Pancreas (tissue), 10 donors: Measurements from ENCODE around the gene TNFSF8. TPM values are rescaled to one million over a fixed set of nuclear protein-coding genes. Genes with fewer than 3 reads are reported as not detected.

Experiments
- ATAC-seq, 4 donors: fragments of 200-7000 bp; cut with Tn5 transposase; one replicate each; pipeline versions ENCODE4 v1.8.0 to v1.9.1; 2020; ENCODE audit warnings: mild to moderate bottlenecking in 4 of 4, moderate library complexity in 4 of 4
- DNase-seq, 6 donors: peaks; one replicate each; pipeline ENCODE4 v3.0.0-alpha.2; 2020
- FAIRE-seq: peaks from 2 replicates; lab custom pipeline; 2012; peaks lifted over from hg19 to GRCh38; lab: Jason Lieb, UNC
- H3K27ac ChIP-seq, 4 donors: fragments of 200-600 bp; sonication (generic); 1 replicate in 3 of 4; 2 replicates in 1 of 4; pipeline versions ENCODE4 v1.5.0 to v1.8.0; 2020
- H3K27me3 ChIP-seq, 4 donors: fragments of 200-600 bp; one replicate each; pipeline ENCODE4 v1.8.0; 2021
- H3K36me3 ChIP-seq, 3 donors: fragments of 200-600 bp; sonication (generic) in 1 of 3; one replicate each; pipeline versions ENCODE4 v1.5.0 to v1.8.0; 2020 to 2021
- H3K4me1 ChIP-seq, 3 donors: fragments of 200-600 bp; one replicate each; pipeline ENCODE4 v1.8.0; 2021
- H3K4me3 ChIP-seq, 4 donors: fragments of 200-600 bp; sonication (generic) in 2 of 4; one replicate each; pipeline versions ENCODE4 v1.5.0 to v1.8.0; 2020 to 2021
- H3K9me3 ChIP-seq, 4 donors: fragments of 200-600 bp; one replicate each; pipeline ENCODE4 v1.8.0; 2021
- WGBS, 2 donors: extraction: QIAGEN DNeasy Blood & Tissue Kit; methylation state at CpG; one replicate each; pipeline ENCODE4 v1.1.7; 2013; 5-methylcytosine and 5-hydroxymethylcytosine counted together
- intact Hi-C, 3 donors: fragments of 100-400 bp; cut with DNase I; formaldehyde crosslinking; loops; one replicate each; pipeline versions ENCODE4 v1.11.1 to v1.14.2; 2022
- polyA plus RNA-seq, 2 donors: library from polyadenylated mRNA; stranded (reverse); fragments of 200-250 nt; gene quantifications; one replicate each; pipeline ENCODE4 v1.2.3, GENCODE V29; 2013
- total RNA-seq, 6 donors: library from RNA; stranded (reverse); fragmentation: NEBNext Ultra II Directional in 4 of 6; extraction: Animal tissue kit (Norgen Biotek cat#: 25700) in 4 of 6; gene quantifications; one replicate each; pipeline versions ENCODE4 v1.2.1 to v1.2.4, GENCODE V29; 2021 to 2023
- TF ChIP-seq, protein P1 (sequence below), 4 donors: fragments of 200-600 bp; sonication (generic) in 3 of 4; IDR thresholded peaks; one replicate each; pipeline versions ENCODE4 v1.5.0 to v1.8.0; 2021; ENCODE audit warnings: antibody characterized with exemption in 4 of 4
- donor health status: healthy with polysubstance abuse.
- donor health status: DM: no; HTN: no; CAD: no; lungs with moderate emphysema.
- donor health status: DM: no; HTN: no; CAD: no.
- donor health status: control.
- donor health status: control.
- donor health status: Bipolar disorder and iron deficiency.
- donor health status: DM: yes; HTN: yes; CAD: no.
- donor health status: DM: no; HTN: no; CAD: no.
- donor health status: DM: no; HTN: no; CAD: no.
- donor health status: DM: yes; HTN: yes; CAD: no.

TNFSF8 gene
- total and polyA plus RNA-seq, 8 donors = 0.05 to 1.0 (median 0.31) TPM

DNA sequence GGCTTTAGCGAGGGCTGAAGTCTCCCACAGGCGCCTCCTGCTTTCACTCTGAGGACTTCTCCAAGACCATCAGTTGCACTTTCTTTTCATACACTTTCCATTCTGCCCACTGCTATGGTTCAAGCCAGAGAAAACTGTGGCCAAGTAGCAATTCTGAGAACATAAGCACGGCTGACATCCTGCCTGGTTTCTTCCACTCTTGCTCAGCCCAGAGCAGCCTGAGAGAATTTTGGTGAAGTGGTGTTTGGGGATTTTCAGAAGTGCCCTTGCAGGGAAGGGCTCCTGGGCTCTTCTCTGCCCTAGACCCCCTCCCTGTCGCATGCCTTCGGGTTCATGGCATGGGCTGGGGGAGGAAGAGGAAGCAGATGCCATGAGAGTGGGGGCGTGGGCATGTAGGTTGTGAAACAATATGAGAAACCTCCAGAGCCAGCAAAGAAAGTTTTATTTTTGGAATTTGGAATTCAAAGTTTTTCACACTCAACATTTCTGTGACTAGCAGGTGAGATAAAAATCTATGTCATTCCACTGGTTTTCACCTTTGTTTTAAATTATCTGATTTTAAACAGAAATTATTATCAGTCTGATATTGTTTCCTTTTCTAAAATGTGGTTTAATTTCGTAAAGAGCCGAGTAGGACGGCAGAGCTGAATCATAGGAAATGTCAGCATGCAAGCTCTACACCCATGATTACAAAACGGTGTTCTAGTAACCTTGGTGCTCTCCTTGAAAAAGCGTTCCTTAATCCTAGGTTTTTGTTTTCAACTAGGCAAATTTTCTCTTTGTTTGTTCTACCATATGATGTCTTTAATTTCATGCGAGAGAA, 27.8 kb upstream of the TNFSF8 start:
- no peak for FAIRE-seq
- TF ChIP-seq, protein P1, sequence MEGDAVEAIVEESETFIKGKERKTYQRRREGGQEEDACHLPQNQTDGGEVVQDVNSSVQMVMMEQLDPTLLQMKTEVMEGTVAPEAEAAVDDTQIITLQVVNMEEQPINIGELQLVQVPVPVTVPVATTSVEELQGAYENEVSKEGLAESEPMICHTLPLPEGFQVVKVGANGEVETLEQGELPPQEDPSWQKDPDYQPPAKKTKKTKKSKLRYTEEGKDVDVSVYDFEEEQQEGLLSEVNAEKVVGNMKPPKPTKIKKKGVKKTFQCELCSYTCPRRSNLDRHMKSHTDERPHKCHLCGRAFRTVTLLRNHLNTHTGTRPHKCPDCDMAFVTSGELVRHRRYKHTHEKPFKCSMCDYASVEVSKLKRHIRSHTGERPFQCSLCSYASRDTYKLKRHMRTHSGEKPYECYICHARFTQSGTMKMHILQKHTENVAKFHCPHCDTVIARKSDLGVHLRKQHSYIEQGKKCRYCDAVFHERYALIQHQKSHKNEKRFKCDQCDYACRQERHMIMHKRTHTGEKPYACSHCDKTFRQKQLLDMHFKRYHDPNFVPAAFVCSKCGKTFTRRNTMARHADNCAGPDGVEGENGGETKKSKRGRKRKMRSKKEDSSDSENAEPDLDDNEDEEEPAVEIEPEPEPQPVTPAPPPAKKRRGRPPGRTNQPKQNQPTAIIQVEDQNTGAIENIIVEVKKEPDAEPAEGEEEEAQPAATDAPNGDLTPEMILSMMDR (IDR thresholded peaks at IDR 0.05) = no peak
- no peak overlapping the region for H3K4me3 ChIP-seq
- no peak overlapping the region for H3K27ac ChIP-seq
- intact Hi-C loops = no loop called here
- H3K9me3 ChIP-seq = no peaks in the 10 kb centered on the region
- no peaks in the 10 kb centered on the region for H3K36me3 ChIP-seq
- DNase-seq = peak in 1 of 6 donors; percentile 36
- no peaks in the 10 kb centered on the region for H3K27me3 ChIP-seq
- ATAC-seq = peak in 2 of 4 donors; percentile 71 to 81
- 68 to 72% methylated on average over 12 of the region's 12 CpGs for WGBS, 2 donors
- no peaks in the 10 kb centered on the region for H3K4me1 ChIP-seq

DNA sequence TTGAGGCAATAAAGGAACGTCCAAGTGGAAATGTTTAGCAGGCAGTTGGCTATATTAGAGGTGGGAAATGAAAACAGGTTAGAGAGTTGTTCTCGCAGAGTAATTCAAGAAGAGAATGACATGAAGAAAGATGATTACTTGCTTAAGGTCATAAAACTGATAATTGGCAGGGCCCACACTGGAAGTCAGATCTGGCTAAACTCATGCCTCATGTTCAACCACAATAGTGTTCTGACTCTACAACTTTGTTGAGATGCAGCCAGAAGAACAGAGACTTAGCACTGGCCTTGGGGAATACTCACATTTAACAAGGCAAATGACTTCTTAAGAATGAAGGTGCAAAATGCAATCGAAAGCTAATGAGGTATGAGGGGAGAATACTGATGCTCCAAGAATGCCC, 27.2 kb upstream of the TNFSF8 start:
- ATAC-seq (no peak), DNase-seq (no peak), FAIRE-seq (no peak)
- no peaks in the 10 kb centered on the region for H3K36me3 ChIP-seq
- 64 to 73% methylated on average over 3 of the region's 3 CpGs for WGBS, 2 donors
- no peaks in the 10 kb centered on the region for H3K9me3 ChIP-seq
- H3K4me1 ChIP-seq = no peaks in the 10 kb centered on the region
- TF ChIP-seq, protein P1 (IDR thresholded peaks at IDR 0.05) = no peak
- no peak overlapping the region for H3K27ac ChIP-seq
- no peak overlapping the region for H3K4me3 ChIP-seq
- intact Hi-C loops = no loop called here
- H3K27me3 ChIP-seq = no peaks in the 10 kb centered on the region

DNA sequence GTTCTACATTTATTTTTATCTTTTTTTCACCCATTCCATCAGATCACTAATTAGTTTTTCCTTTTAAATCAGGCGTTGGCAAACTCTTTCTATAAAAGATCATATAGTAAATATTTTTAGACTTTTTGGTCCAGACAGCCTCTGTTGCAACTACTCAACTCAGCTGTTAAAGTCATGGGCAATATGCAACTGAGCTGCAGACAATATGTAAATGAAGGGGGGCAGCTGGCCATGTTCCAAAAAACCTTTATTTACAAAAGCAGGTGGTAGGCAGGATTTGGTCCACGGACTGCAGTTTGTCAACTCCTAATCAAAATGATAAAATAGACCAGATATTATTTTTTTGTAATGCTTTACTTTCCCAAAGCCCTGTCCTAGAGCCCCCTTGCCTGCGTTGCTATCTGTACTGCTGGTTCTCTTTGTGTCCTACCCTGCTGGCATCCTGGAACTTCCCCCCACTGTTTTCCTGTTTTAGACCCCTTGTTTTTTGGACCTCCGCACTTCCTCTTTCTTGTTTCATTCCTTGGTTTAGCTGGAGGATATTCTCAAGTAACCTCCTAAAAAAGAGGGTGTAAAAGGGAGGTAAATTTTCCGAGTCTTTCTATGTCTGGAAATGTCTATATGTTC, 24.7 kb upstream of the TNFSF8 start:
- intact Hi-C loops = no loop called here
- Histone ChIP-seq H3K36me3 (no peaks in the 10 kb centered on the region), H3K27ac (no peak overlapping the region), H3K4me1 (no peaks in the 10 kb centered on the region), H3K9me3 (no peaks in the 10 kb centered on the region), H3K4me3 (no peak overlapping the region), H3K27me3 (no peaks in the 10 kb centered on the region)
- FAIRE-seq = no peak
- ATAC-seq = peak in 1 of 4 donors; percentile 29
- DNase-seq = no peak
- 43 to 49% methylated on average over 5 of the region's 5 CpGs for WGBS, 2 donors
- TF ChIP-seq, protein P1 (IDR thresholded peaks at IDR 0.05) = no peak

- no peak overlapping the region for H3K27ac ChIP-seq
- FAIRE-seq = no peak
Measured at GRCh38 chr9:114953959-114954358, 23.6 kb upstream of the TNFSF8 start.

More at GRCh38 chr9:114953959-114954358, 23.6 kb upstream of the TNFSF8 start:
- Histone ChIP-seq H3K27me3 (no peaks in the 10 kb centered on the region), H3K9me3 (no peaks in the 10 kb centered on the region), H3K4me3 (no peak overlapping the region), H3K4me1 (no peaks in the 10 kb centered on the region), H3K36me3 (no peaks in the 10 kb centered on the region)
- DNase-seq (peak in 2 of 6 donors; percentile 9 to 18), ATAC-seq (peak in 2 of 4 donors; percentile 68 to 78)
- intact Hi-C loops = no loop called here
- 71 to 80% methylated on average over 6 to 7 of the region's 7 CpGs for WGBS, 2 donors
- TF ChIP-seq, protein P1 (IDR thresholded peaks at IDR 0.05) = no peak
